GM12891 (cell line): ENCODE results near the gene SLC2A11.

Experiments
- DNase-seq: peaks from one replicate; pipeline ENCODE4 v3.0.0; 2011; ENCODE audit warnings: low spot score; ENCODE audit not compliant: insufficient read length
- FAIRE-seq: peaks from 2 replicates; lab custom pipeline; 2011; peaks lifted over from hg19 to GRCh38; lab: Jason Lieb, UNC
- PAX5 ChIP-seq: IDR thresholded peaks from 2 replicates; pipeline ENCODE4 v1.6.1; 2011; ENCODE audit warnings: low read length, moderate library complexity, mild to moderate bottlenecking; ENCODE audit not compliant: insufficient read depth, severe bottlenecking
- POLR2A ChIP-seq: IDR thresholded peaks from 2 replicates; pipeline ENCODE4 v1.6.1; 2011; ENCODE audit warnings: low read depth, low read length, control low read depth
- POLR2AphosphoS5 ChIP-seq: IDR thresholded peaks from 2 replicates; pipeline ENCODE4 v1.6.1; 2011; ENCODE audit warnings: low read depth, low read length, control low read depth
- POU2F2 ChIP-seq: IDR thresholded peaks from 2 replicates; pipeline ENCODE4 v1.6.1; 2011; ENCODE audit warnings: low read depth, mild to moderate bottlenecking, control low read depth, low read length, moderate library complexity
- SPI1 ChIP-seq: IDR thresholded peaks from 2 replicates; pipeline ENCODE4 v1.6.1; 2011; ENCODE audit warnings: low read depth, low read length, control low read depth
- TAF1 ChIP-seq: IDR thresholded peaks from 2 replicates; pipeline ENCODE4 v1.6.1; 2011; ENCODE audit warnings: low read depth, low read length, control low read depth

SLC2A11 gene

GRCh38 chr22:23832226-23833016 is 25.3 kb upstream of the SLC2A11 start:
- no peak for FAIRE-seq
- TF ChIP-seq PAX5: no peak
- no peak for TF ChIP-seq POLR2AphosphoS5
- no peak for TF ChIP-seq POU2F2
- TF ChIP-seq POLR2A: no peak
- no peak for TF ChIP-seq SPI1
- TF ChIP-seq TAF1: no peak

GRCh38 chr22:23833017-23833751 is 24.5 kb upstream of the SLC2A11 start:
- FAIRE-seq: no peak
- no peak for DNase-seq
- TF ChIP-seq POU2F2 (no peak), POLR2AphosphoS5 (no peak), SPI1 (no peak), POLR2A (no peak), PAX5 (no peak), TAF1 (no peak)

More at GRCh38 chr22:23832226-23833016, 25.3 kb upstream of the SLC2A11 start:
- DNase-seq: no peak

GRCh38 chr22:23833911-23834317 is 23.8 kb upstream of the SLC2A11 start:
- FAIRE-seq: no peak
- DNase-seq: no peak
- no peak for TF ChIP-seq SPI1
- TF ChIP-seq POLR2AphosphoS5: no peak

GRCh38 chr22:23834406-23834792 is 23.3 kb upstream of the SLC2A11 start:
- FAIRE-seq: no peak

GRCh38 chr22:23834793-23835483 is 22.7 kb upstream of the SLC2A11 start:
- DNase-seq (no peak), FAIRE-seq (no peak)
- TF ChIP-seq TAF1 (no peak), SPI1 (no peak), POU2F2 (no peak), PAX5 (no peak), POLR2A (no peak), POLR2AphosphoS5 (0 out of 2 replicates have a peak, but pooled peaks have one; percentile 21)

More at GRCh38 chr22:23834406-23834792, 23.3 kb upstream of the SLC2A11 start:
- DNase-seq: no peak
- TF ChIP-seq POU2F2 (no peak), SPI1 (no peak), POLR2AphosphoS5 (no peak), POLR2A (no peak), TAF1 (no peak), PAX5 (no peak)

- FAIRE-seq: no peak
- DNase-seq: no peak
- no peak for TF ChIP-seq TAF1
- TF ChIP-seq POLR2A: no peak
- no peak for TF ChIP-seq SPI1
- TF ChIP-seq PAX5: no peak
Observed at GRCh38 chr22:23835484-23836144, 22.1 kb upstream of the SLC2A11 start.

- no peak for FAIRE-seq
Observed at GRCh38 chr22:23836281-23836680, 21.4 kb upstream of the SLC2A11 start.

GRCh38 chr22:23836692-23837495 is 20.8 kb upstream of the SLC2A11 start:
- DNase-seq (no peak), FAIRE-seq (peak; percentile 84)
- no peak for TF ChIP-seq SPI1
- no peak for TF ChIP-seq PAX5
- no peak for TF ChIP-seq POU2F2
- no peak for TF ChIP-seq TAF1
- TF ChIP-seq POLR2AphosphoS5: no peak
- no peak for TF ChIP-seq POLR2A

More at GRCh38 chr22:23836281-23836680, 21.4 kb upstream of the SLC2A11 start:
- no peak for TF ChIP-seq SPI1
- no peak for TF ChIP-seq POU2F2
- no peak for TF ChIP-seq TAF1
- no peak for TF ChIP-seq POLR2AphosphoS5
- no peak for TF ChIP-seq PAX5
- no peak for TF ChIP-seq POLR2A
- DNase-seq: no peak

GRCh38 chr22:23837496-23837859 is 20.2 kb upstream of the SLC2A11 start:
- no peak for FAIRE-seq
- no peak for DNase-seq
- TF ChIP-seq SPI1 (no peak), PAX5 (no peak), POU2F2 (no peak), POLR2A (no peak), POLR2AphosphoS5 (no peak), TAF1 (no peak)
